Adrenal gland (tissue), 12 donors: Measurements from ENCODE around the gene FARS2. TPM values are rescaled to one million over a fixed set of nuclear protein-coding genes. Genes with fewer than 3 reads are reported as not detected.
"Not testable (repeated sequence)": the region's sequence is repeated elsewhere in the genome, so short reads cannot be mapped to it uniquely, and the experiment has no call there.

Source experiments
- DNase-seq, 7 donors: peaks; one replicate each; pipeline ENCODE4 v3.0.0-alpha.2; 2019 to 2020
- H3K27ac ChIP-seq, 5 donors: fragments of 200-600 bp; sonication (generic) in 4 of 5; 1 replicate in 3 of 5; 2 replicates in 2 of 5; pipeline versions ENCODE4 v1.5.1 to v1.8.0; 2016 to 2020; ENCODE audit warnings: mild to moderate bottlenecking in 1 of 5
- H3K27me3 ChIP-seq: fragments of 200-600 bp; 2 replicates; pipeline ENCODE4 v1.8.0; 2021
- H3K36me3 ChIP-seq, 2 donors: fragments of 200-600 bp; replicated peaks in 1 of 2; 1 replicate in 1 of 2; 2 replicates in 1 of 2; pipeline versions ENCODE4 v1.5.1 to v1.8.0; 2018 to 2022
- H3K4me1 ChIP-seq, 2 donors: fragments of 200-600 bp; replicated peaks in 1 of 2; 1 replicate in 1 of 2; 2 replicates in 1 of 2; pipeline versions ENCODE4 v1.5.1 to v1.8.0; 2018 to 2021
- H3K4me3 ChIP-seq, 4 donors: fragments of 200-600 bp; sonication (generic) in 3 of 4; one replicate each; pipeline ENCODE4 v1.5.1; 2016 to 2018
- H3K9me3 ChIP-seq, 3 donors: fragments of 200-600 bp; sonication (generic) in 1 of 3; replicated peaks in 1 of 3; 1 replicate in 2 of 3; 2 replicates in 1 of 3; pipeline versions ENCODE4 v1.5.1 to v1.8.0; 2016 to 2021
- CTCF ChIP-seq, 6 experiments: fragments of 450-650 bp in 4 of 6; fragments of 200-600 bp in 2 of 6; sonication (generic) in 1 of 6; IDR thresholded peaks; 1 replicate in 5 of 6; 2 replicates in 1 of 6; pipeline versions ENCODE4 v1.5.1 to v1.8.0; 2016 to 2021; ENCODE audit warnings: antibody characterized with exemption in 6 of 6, mild to moderate bottlenecking in 2 of 6, moderate library complexity in 1 of 6
- POLR2A ChIP-seq, 2 donors: fragments of 450-650 bp; IDR thresholded peaks; one replicate each; pipeline ENCODE4 v1.6.1; 2017; ENCODE audit warnings: antibody characterized with exemption in 2 of 2, mild to moderate bottlenecking in 2 of 2, moderate library complexity in 1 of 2
- WGBS, 4 donors: extraction: QIAGEN DNeasy Blood & Tissue Kit in 2 of 4; methylation state at CpG; one replicate each; pipeline versions ENCODE4 v1.1.5 to v1.1.7; 2013 to 2017; 5-methylcytosine and 5-hydroxymethylcytosine counted together
- intact Hi-C, 2 donors: fragments of 100-400 bp; cut with DNase I; formaldehyde crosslinking; loops; one replicate each; pipeline versions ENCODE4 v1.14.1 to v1.15.0; 2022 to 2023
- polyA plus RNA-seq, 3 donors: library from polyadenylated mRNA; stranded (reverse); fragments of 200-250 nt in 2 of 3; fragments of 350-450 nt in 1 of 3; fragmentation: Illumina TruSeq in 1 of 3; extraction: RNeasy Lipid Tissue Mini Kit (QIAGEN cat#74804) in 1 of 3; gene quantifications; one replicate each; pipeline ENCODE4 v1.2.3, GENCODE V29; 2013 to 2014
- total RNA-seq, 9 donors: library from RNA; depleted of rRNA in 4 of 9; stranded (reverse); fragments of >200 nt in 4 of 9; fragments of 120-200 nt in 1 of 9; fragmentation: NEBNext Ultra II Directional in 1 of 9; extraction: Animal tissue kit (Norgen Biotek cat#: 25700) in 1 of 9; gene quantifications; one replicate each; pipeline versions ENCODE4 v1.1.0 to v1.2.4, GENCODE V29; 2013 to 2023
- donor health status: healthy with polysubstance abuse.
- donor health status: Bipolar disorder and iron deficiency.
- donor health status: DM: yes; HTN: yes; CAD: no.
- donor health status: DM: no; HTN: no; CAD: no.
- donor health status: DM: no; HTN: no; CAD: no.
- donor health status: DM: yes; HTN: yes; CAD: no.

FARS2 gene
- total and polyA plus RNA-seq, 12 donors, result 7.2 to 55.2 (median 19.8) TPM

- H3K4me3 ChIP-seq, result no peak overlapping the region
- H3K36me3 ChIP-seq, result no peaks in the 10 kb centered on the region
- no peak for TF ChIP-seq POLR2A (IDR thresholded peaks at IDR 0.05)
- TF ChIP-seq CTCF (IDR thresholded peaks at IDR 0.05), result no peak
- no peak overlapping the region for H3K27ac ChIP-seq
- WGBS, 4 donors, result 86 to 90% (median 88%) methylated on average over 5 of the region's 5 CpGs
- intact Hi-C loops, result no loop called here
- no peaks in the 10 kb centered on the region for H3K9me3 ChIP-seq
- H3K4me1 ChIP-seq, result no peaks in the 10 kb centered on the region
- DNase-seq, result no peak
- no peaks in the 10 kb centered on the region for H3K27me3 ChIP-seq
These were observed 418.8 kb downstream of the FARS2 start for GRCh38 chr6:5680095-5680494.

- Histone ChIP-seq H3K27ac (no peak overlapping the region), H3K4me3 (no peak overlapping the region), H3K9me3 (no peaks in the 10 kb centered on the region), H3K27me3 (no peaks in the 10 kb centered on the region), H3K4me1 (no peaks in the 10 kb centered on the region), H3K36me3 (no peaks in the 10 kb centered on the region)
- no peak for DNase-seq
- TF ChIP-seq POLR2A (IDR thresholded peaks at IDR 0.05), result no peak
- TF ChIP-seq CTCF (IDR thresholded peaks at IDR 0.05), result no peak
- 74 to 78% (median 75%) methylated on average over 4 of the region's 4 CpGs for WGBS, 4 donors
- intact Hi-C loops, result no loop called here
These were observed 420.2 kb downstream of the FARS2 start for GRCh38 chr6:5681480-5681879.

DNA sequence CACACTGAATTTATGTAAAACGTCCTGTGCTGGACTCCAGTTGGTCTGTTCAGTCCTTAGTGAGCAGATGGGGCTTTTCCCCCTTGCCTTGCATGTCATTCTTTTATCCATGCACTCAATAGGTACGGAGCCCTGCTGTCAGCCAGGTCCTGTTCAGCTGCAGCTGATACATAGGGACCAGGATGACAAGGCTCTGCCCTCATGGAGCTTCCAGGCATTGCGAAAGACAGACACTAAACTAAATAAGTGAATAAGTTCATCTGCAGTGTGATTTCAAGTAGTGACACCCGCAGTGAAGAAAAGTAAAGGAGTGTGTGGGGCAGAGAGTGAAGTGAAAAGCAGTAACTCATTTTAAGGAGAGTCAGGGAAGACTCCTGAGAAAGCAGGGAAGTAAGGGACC, 421.2 kb downstream of the FARS2 start:
- H3K27ac ChIP-seq, result no peak overlapping the region
- TF ChIP-seq POLR2A (IDR thresholded peaks at IDR 0.05) (no peak), CTCF (IDR thresholded peaks at IDR 0.05) (no peak)
- no peaks in the 10 kb centered on the region for H3K9me3 ChIP-seq
- H3K4me1 ChIP-seq, result no peaks in the 10 kb centered on the region
- H3K4me3 ChIP-seq, result no peak overlapping the region
- no peak for DNase-seq
- 88 to 99% (median 96%) methylated on average over 4 of the region's 4 CpGs for WGBS, 4 donors
- H3K36me3 ChIP-seq, result no peaks in the 10 kb centered on the region
- no peaks in the 10 kb centered on the region for H3K27me3 ChIP-seq
- intact Hi-C loops, result no loop called here

DNA sequence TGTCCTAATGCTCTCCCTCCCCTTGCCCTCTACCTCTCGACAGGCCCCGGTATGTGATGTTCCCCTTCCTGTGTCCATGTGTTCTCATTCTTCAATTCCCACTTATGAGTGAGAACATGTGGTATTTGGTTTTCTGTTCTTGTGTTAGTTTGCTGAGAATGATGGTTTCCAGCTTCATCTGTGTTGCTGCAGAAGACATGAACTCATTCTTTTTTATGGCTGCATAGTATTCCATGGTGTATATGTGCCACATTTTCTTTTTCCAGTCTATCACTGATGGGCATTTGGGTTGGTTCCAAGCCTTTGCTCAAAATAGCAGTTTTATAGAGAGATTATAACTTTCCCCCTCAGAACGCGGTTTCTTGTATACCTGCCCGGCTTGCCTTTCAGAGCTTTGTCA, 422.4 kb downstream of the FARS2 start:
- H3K36me3 ChIP-seq, intact Hi-C loops, H3K27ac ChIP-seq, H3K27me3 ChIP-seq, DNase-seq, H3K4me1 ChIP-seq, H3K4me3 ChIP-seq, H3K9me3 ChIP-seq: not testable (repeated sequence)
- WGBS, 4 donors, result 74 to 85% (median 77%) methylated on average over 5 of the region's 5 CpGs

GRCh38 chr6:5684320-5685053, 423.2 kb downstream of the FARS2 start:
- TF ChIP-seq CTCF (IDR thresholded peaks at IDR 0.05), result no peak
- no peak for TF ChIP-seq POLR2A (IDR thresholded peaks at IDR 0.05)
- H3K4me3 ChIP-seq, result no peak overlapping the region
- intact Hi-C loops, result no loop called here
- WGBS, 4 donors, result 73 to 84% (median 79%) methylated on average over 6 of the region's 6 CpGs
- H3K9me3 ChIP-seq, result no peaks in the 10 kb centered on the region
- no peaks in the 10 kb centered on the region for H3K4me1 ChIP-seq
- no peaks in the 10 kb centered on the region for H3K36me3 ChIP-seq
- no peak for DNase-seq
- H3K27ac ChIP-seq, result no peak overlapping the region
- H3K27me3 ChIP-seq, result no peaks in the 10 kb centered on the region
